Activated CD8-positive, alpha-beta memory T cell treated with anti-CD3 and anti-CD28 coated beads for 24 hours (primary cell): ENCODE data around the gene RPTOR.

ENCODE experiments used
- DNase-seq: peaks from one replicate; pipeline ENCODE4 v3.0.0-alpha.2; 2020

Gene RPTOR

GRCh38 chr17:80923211-80924110 lies 378.8 kb downstream of the RPTOR start:
- no peak for DNase-seq

- DNase-seq = no peak
These were observed 379.6 kb downstream of the RPTOR start for GRCh38 chr17:80924111-80924806.

- DNase-seq = no peak
These were observed 380.4 kb downstream of the RPTOR start for GRCh38 chr17:80924807-80925610.

GRCh38 chr17:80925688-80926335 lies 381.2 kb downstream of the RPTOR start:
- DNase-seq = no peak

- no peak for DNase-seq
These were observed 382.1 kb downstream of the RPTOR start for GRCh38 chr17:80926591-80927250.

- DNase-seq = no peak
These were observed 383.2 kb downstream of the RPTOR start for GRCh38 chr17:80927791-80928216.

- DNase-seq = no peak
These were observed 384.8 kb downstream of the RPTOR start for GRCh38 chr17:80929449-80929848.

GRCh38 chr17:80930335-80931279 lies 386.0 kb downstream of the RPTOR start:
- DNase-seq = no peak

- DNase-seq = no peak
These were observed 387.0 kb downstream of the RPTOR start for GRCh38 chr17:80931421-80932265.

GRCh38 chr17:80935526-80935925 lies 390.9 kb downstream of the RPTOR start:
- no peak for DNase-seq

- DNase-seq = no peak
These were observed 391.6 kb downstream of the RPTOR start for GRCh38 chr17:80936218-80936617.

GRCh38 chr17:80936723-80937122 lies 392.1 kb downstream of the RPTOR start:
- no peak for DNase-seq

GRCh38 chr17:80937462-80938381 lies 393.1 kb downstream of the RPTOR start:
- DNase-seq = no peak

GRCh38 chr17:80938556-80938955 lies 393.9 kb downstream of the RPTOR start:
- DNase-seq = no peak

- no peak for DNase-seq
These were observed 394.8 kb downstream of the RPTOR start for GRCh38 chr17:80939151-80940145.

- no peak for DNase-seq
These were observed 395.8 kb downstream of the RPTOR start for GRCh38 chr17:80940171-80941123.
